Tibial nerve (tissue), 4 donors: Measurements from ENCODE around the gene INTS1. TPM values are rescaled to one million over a fixed set of nuclear protein-coding genes. Genes with fewer than 3 reads are reported as not detected.

Experiments
- DNase-seq, 2 donors: peaks; one replicate each; pipeline ENCODE4 v3.0.0-alpha.2; 2019; ENCODE audit warnings: low spot score in 2 of 2
- H3K27ac ChIP-seq, 4 donors: fragments of 200-600 bp; sonication (generic) in 3 of 4; one replicate each; pipeline ENCODE4 v1.5.1; 2017 to 2019; ENCODE audit warnings: mild to moderate bottlenecking in 1 of 4
- H3K27me3 ChIP-seq, 2 donors: fragments of 200-600 bp; sonication (generic) in 1 of 2; one replicate each; pipeline versions ENCODE4 v1.5.1 to v1.6.0; 2017 to 2019
- H3K36me3 ChIP-seq, 3 donors: fragments of 200-600 bp; sonication (generic); one replicate each; pipeline ENCODE4 v1.5.1; 2018 to 2019
- H3K4me1 ChIP-seq, 4 donors: fragments of 200-600 bp; sonication (generic) in 3 of 4; one replicate each; pipeline ENCODE4 v1.5.1; 2017 to 2019
- H3K4me3 ChIP-seq, 4 donors: fragments of 200-600 bp; sonication (generic) in 3 of 4; one replicate each; pipeline ENCODE4 v1.5.1; 2017 to 2019; ENCODE audit warnings: mild to moderate bottlenecking in 1 of 4, moderate library complexity in 1 of 4
- H3K9me3 ChIP-seq, 4 donors: fragments of 200-600 bp; sonication (generic) in 3 of 4; one replicate each; pipeline ENCODE4 v1.5.1; 2017 to 2019
- EP300 ChIP-seq, 2 donors: sonication (generic); formaldehyde crosslinking; IDR thresholded peaks; one replicate each; pipeline ENCODE4 v1.6.1; 2017; ENCODE audit warnings: antibody characterized with exemption in 2 of 2, mild to moderate bottlenecking in 1 of 2
- POLR2A ChIP-seq, 2 donors: fragments of 450-650 bp; IDR thresholded peaks; one replicate each; pipeline ENCODE4 v1.6.1; 2017; ENCODE audit warnings: antibody characterized with exemption in 2 of 2, mild to moderate bottlenecking in 2 of 2, moderate library complexity in 2 of 2
- WGBS, 2 donors: methylation state at CpG; one replicate each; pipeline ENCODE4 v1.1.5; 2018; 5-methylcytosine and 5-hydroxymethylcytosine counted together
- total RNA-seq, 4 donors: library from RNA; depleted of rRNA; stranded (reverse); fragments of >200 nt; gene quantifications; one replicate each; pipeline ENCODE4 v1.1.0, GENCODE V29; 2016
- TF ChIP-seq, protein P1 (sequence below), 5 experiments: fragments of 200-600 bp in 3 of 5; fragments of 450-650 bp in 2 of 5; sonication (generic) in 3 of 5; IDR thresholded peaks; one replicate each; pipeline ENCODE4 v1.5.1; 2016 to 2019; ENCODE audit warnings: antibody characterized with exemption in 5 of 5, mild to moderate bottlenecking in 3 of 5, moderate library complexity in 2 of 5

The INTS1 gene
- total RNA-seq, 4 donors from 2014 or later: 45.7 to 81.6 (median 52.3) TPM

DNA sequence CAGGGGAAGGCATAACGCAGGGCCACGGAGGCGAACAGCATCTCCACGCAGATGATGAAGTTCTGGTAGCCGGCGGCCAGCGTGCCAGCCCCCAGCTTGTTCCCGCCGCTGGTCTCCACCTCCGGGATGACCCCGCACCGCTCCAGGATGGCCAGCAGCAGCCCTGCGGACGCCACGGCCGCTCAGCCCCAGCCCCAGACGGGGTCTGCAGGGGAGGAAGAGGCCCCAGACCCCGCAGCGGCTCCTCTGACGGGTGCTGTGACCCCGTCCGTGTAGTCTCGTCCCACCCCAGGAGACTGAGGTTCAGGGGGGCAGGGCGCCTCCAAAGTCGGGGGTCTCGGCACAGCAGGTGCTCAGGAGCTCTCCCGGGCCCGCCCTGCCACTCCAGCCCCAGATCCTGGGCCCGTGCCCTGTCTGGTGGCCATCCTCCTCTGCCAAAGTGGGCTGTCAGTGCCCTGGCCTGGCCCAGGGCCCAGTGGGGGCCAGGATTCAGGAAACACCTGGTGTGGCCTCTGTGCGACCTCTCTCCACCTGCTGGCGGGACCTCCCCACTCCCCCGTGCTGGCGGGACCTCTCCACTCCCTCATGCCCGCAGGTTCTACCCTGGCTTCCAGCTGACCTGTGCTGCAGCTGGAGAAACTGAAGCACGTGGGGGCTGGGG lies 43.7 kb upstream of the INTS1 start:
- no peak for DNase-seq
- 65 to 85% methylated on average over 8 to 21 of the region's 35 CpGs for WGBS, 2 donors
- H3K4me1 ChIP-seq: no peaks in the 10 kb centered on the region
- no peak overlapping the region for H3K27ac ChIP-seq
- no peaks in the 10 kb centered on the region for H3K27me3 ChIP-seq
- H3K9me3 ChIP-seq: no peaks in the 10 kb centered on the region
- TF ChIP-seq, protein P1, sequence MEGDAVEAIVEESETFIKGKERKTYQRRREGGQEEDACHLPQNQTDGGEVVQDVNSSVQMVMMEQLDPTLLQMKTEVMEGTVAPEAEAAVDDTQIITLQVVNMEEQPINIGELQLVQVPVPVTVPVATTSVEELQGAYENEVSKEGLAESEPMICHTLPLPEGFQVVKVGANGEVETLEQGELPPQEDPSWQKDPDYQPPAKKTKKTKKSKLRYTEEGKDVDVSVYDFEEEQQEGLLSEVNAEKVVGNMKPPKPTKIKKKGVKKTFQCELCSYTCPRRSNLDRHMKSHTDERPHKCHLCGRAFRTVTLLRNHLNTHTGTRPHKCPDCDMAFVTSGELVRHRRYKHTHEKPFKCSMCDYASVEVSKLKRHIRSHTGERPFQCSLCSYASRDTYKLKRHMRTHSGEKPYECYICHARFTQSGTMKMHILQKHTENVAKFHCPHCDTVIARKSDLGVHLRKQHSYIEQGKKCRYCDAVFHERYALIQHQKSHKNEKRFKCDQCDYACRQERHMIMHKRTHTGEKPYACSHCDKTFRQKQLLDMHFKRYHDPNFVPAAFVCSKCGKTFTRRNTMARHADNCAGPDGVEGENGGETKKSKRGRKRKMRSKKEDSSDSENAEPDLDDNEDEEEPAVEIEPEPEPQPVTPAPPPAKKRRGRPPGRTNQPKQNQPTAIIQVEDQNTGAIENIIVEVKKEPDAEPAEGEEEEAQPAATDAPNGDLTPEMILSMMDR (IDR thresholded peaks at IDR 0.05): no peak
- TF ChIP-seq EP300 (IDR thresholded peaks at IDR 0.05): no peak
- no peak for TF ChIP-seq POLR2A (IDR thresholded peaks at IDR 0.05)
- H3K36me3 ChIP-seq: peaks cover 0 to 32% (median 0%) of the 10 kb centered on the region in 3 donors
- H3K4me3 ChIP-seq: no peak overlapping the region

GRCh38 chr7:1546909-1547776 lies 43.0 kb upstream of the INTS1 start:
- WGBS, 2 donors: 71 to 83% methylated on average over 10 to 22 of the region's 41 CpGs
- H3K9me3 ChIP-seq: no peaks in the 10 kb centered on the region
- H3K27ac ChIP-seq: no peak overlapping the region
- H3K27me3 ChIP-seq: no peaks in the 10 kb centered on the region
- no peak for DNase-seq
- H3K4me3 ChIP-seq: no peak overlapping the region
- no peaks in the 10 kb centered on the region for H3K4me1 ChIP-seq
- H3K36me3 ChIP-seq: peaks cover 0 to 40% (median 0%) of the 10 kb centered on the region in 3 donors
- TF ChIP-seq, protein P1 (IDR thresholded peaks at IDR 0.05): no peak
- TF ChIP-seq POLR2A (IDR thresholded peaks at IDR 0.05) (no peak), EP300 (IDR thresholded peaks at IDR 0.05) (no peak)

DNA sequence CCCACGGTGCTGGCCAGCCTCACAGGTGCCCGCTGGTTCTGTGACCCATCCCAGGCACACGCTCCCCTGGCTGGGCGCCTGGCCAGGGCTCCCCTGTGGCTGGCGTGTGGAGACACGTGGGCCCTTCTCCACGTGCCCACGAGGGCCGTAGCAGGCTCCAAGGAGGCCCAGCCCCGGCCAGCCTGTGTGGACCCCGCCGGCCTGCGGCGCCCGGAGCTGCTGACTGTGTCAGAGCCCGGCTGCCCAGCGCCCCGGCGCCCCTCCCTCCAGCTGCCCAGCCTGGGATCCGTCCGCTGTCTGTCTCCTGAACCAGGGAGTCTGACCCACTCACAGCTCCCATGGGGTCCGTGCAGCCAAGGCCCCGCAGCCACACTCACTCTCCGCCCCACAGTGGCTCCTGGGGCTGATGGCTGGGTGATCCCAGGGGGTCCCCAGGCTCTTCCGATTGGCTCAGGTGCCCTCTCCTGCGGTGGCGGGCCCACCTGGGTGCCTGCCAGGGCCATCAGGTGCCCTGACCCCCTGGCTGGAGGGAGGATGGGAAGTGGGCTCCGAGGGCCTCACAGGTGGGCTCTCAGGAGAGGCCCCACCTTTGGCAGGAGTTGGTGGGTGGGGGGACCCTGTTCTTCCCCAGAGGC lies 42.2 kb upstream of the INTS1 start:
- no peak for DNase-seq
- TF ChIP-seq EP300 (IDR thresholded peaks at IDR 0.05) (no peak), POLR2A (IDR thresholded peaks at IDR 0.05) (no peak)
- TF ChIP-seq, protein P1 (IDR thresholded peaks at IDR 0.05): no peak
- WGBS, 2 donors: 83 to 84% methylated on average over 1 to 18 of the region's 28 CpGs

DNA sequence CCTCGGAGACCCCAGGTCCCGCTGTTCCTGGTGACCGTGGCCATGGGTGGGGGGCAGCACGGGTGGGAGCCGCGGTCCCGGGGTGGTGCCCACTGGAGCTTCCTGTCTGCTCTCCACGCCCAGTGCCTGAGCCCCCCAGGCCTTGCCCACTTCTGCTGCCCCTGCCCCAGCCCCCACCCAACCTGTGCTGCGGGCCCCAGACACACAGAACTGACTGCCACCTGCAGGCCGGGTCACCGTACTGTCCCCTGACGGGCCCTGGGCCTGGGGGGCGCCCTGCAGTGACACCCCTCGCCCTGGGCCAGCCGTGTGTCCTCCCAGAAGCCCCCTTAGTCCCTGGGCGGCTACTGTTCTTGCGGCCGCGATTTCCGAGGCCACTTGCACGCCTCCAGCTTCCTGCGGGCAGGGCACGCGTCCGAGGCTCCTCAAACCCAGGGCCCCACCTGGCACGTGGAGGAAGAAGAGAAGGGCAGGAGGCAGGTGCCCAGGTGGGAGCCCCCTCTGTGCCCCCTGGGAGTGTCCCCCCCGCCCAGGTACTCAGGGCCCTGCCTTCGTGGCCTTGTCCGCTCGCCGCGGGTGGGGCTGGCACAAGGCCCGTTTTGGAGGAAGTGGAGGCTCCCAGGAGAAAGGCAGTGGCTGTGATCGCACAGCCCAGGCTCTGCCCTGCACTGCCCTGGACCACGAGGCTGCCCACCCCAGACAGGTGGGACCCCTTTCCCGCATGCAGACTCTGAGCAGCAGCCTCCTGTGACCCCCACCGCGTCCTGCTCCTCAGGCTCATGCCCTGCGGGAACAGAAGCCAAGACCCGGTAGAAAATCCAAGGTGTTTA lies 41.4 kb upstream of the INTS1 start:
- no peak overlapping the region for H3K4me3 ChIP-seq
- H3K4me1 ChIP-seq: no peaks in the 10 kb centered on the region
- H3K9me3 ChIP-seq: no peaks in the 10 kb centered on the region
- H3K27me3 ChIP-seq: no peaks in the 10 kb centered on the region
- H3K27ac ChIP-seq: no peak overlapping the region
- TF ChIP-seq EP300 (IDR thresholded peaks at IDR 0.05) (no peak), POLR2A (IDR thresholded peaks at IDR 0.05) (no peak)
- TF ChIP-seq, protein P1 (IDR thresholded peaks at IDR 0.05): no peak
- DNase-seq: no peak
- 71 to 81% methylated on average over 31 to 32 of the region's 40 CpGs for WGBS, 2 donors
- peaks cover 0 to 55% (median 0%) of the 10 kb centered on the region in 3 donors for H3K36me3 ChIP-seq

More for the DNA sequence above, 42.2 kb upstream of the INTS1 start:
- Histone ChIP-seq H3K9me3 (no peaks in the 10 kb centered on the region), H3K4me3 (no peak overlapping the region), H3K27ac (no peak overlapping the region), H3K27me3 (no peaks in the 10 kb centered on the region), H3K36me3 (peaks cover 0 to 47% (median 0%) of the 10 kb centered on the region in 3 donors), H3K4me1 (no peaks in the 10 kb centered on the region)
